Activated CD8-positive, alpha-beta memory T cell treated with anti-CD3 and anti-CD28 coated beads, Interleukin-2, amount 50 U/mL, for 24 hours (primary cell): ENCODE measurements around the gene CHN2.
"Not testable (repeated sequence)": the region's sequence is repeated elsewhere in the genome, so short reads cannot be mapped to it uniquely, and the experiment has no call there.

Experiments
- DNase-seq: peaks from one replicate; pipeline ENCODE4 v3.0.0-alpha.2; 2020; ENCODE audit errors: extremely low read depth

Gene CHN2

GRCh38 chr7:29189743-29190201, 4.8 kb upstream of the CHN2 start:
- DNase-seq: no peak

GRCh38 chr7:29190349-29191045, 4.1 kb upstream of the CHN2 start:
- DNase-seq: no peak

- no peak for DNase-seq
Observed at GRCh38 chr7:29192323-29192722, 2.3 kb upstream of the CHN2 start.

GRCh38 chr7:29192811-29193210, 1.8 kb upstream of the CHN2 start:
- no peak for DNase-seq

GRCh38 chr7:29193316-29194205, 1.0 kb upstream of the CHN2 start:
- DNase-seq: no peak

GRCh38 chr7:29194206-29194593, 375 bp upstream of the CHN2 start:
- DNase-seq: no peak

DNA sequence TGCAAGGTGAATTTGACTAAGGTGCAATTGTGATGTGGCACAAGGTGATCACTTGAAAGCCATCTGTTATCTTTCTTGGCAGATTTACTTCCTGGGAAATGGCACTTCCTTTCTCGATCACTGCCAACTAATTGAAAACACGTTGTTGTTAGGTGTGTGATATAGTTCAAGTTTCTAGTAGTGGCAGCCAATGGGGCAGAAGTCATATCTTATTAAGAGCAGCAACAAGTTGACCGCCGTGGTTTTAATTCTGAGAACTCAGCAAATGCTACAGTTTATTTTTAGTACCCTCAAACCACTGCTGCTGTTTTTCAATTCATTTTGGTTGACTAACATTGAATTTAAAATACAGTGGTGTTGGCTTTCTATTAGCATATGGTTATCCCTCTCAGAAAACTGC, 1.6 kb downstream of the CHN2 start:
- no peak for DNase-seq

GRCh38 chr7:29196971-29197595, 2.5 kb downstream of the CHN2 start:
- DNase-seq: no peak

DNA sequence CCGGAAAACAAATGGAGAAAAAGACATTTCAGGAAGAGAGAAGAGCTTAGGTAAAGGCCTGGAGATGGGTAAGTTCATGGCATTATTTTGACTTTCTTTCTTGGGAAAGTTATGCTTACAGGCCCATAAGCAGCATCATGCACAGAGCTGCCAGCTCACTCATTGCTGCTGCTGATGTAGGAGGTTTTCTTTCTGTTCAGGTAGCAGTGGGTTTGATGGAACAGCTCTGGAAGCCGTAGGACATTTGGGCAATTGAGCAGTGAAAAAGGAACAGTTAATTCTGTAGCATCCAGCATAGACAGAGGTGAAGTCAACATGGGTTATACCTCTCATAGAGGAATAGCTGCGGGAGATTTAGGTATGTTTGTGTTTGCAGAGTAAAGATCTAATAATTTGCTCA, 3.3 kb downstream of the CHN2 start:
- DNase-seq: no peak

DNA sequence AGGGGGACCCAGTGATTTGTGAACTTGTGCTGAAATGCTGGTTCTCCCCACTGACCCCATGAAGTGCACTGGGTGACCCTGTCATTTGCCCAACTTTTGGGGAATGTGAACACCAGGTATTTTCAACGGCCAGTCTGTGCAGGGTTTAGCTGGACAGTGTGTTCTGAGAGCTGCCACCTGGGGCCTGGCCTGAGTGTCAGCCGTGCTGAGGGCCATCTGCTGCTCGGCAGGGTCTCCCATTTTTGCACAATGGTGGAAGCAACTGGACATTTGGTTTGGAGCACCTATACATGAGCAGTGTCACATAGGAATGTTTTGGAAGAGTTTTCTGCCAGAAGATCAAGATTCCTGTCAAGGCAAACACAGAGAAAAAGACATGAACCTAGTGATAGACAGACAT, 5.2 kb downstream of the CHN2 start:
- DNase-seq: no peak

- DNase-seq: no peak
Observed at GRCh38 chr7:29202651-29203069, 8.1 kb downstream of the CHN2 start.

- no peak for DNase-seq
Observed at GRCh38 chr7:29204491-29205272, 10.1 kb downstream of the CHN2 start.

- no peak for DNase-seq
Observed at GRCh38 chr7:29207162-29207801, 12.7 kb downstream of the CHN2 start.

DNA sequence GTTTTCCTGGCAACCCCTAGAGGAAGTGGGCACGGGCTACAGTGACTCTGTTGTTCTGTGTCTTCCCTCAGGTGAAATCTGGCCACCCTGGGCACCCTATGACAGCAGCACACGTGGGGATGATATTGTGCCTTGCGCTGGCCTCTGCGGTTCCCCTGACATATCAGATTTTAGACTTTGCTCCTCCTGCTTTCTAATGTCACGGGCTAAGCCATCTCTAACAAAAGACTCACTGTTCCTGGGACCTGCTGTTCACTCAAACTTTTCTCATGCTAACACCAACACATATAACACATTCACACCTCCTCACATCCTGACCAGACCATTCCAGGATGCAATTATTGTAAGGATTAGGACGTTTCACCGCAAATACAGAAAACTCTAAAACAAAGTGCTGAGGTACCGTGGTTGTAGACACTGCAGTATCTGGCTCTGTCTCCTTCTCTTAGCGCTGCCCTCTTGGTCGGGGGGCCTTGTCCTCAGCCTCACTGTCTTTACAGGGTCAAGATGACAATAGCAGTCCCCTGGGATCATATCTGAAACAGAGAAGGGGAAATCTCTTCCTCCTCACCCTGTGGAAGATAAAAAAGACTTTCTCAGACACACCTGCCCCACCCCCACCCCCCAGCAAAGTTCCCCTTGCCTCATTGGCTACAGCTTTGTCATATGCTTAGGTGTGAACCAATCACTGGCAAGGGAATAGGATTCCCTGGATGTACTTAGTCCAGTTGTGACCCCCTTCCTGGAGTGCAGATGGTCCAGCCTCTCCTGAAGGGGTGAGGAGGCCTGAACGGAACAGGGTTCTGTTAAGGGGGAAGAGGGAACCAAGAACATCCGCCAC, 14.1 kb downstream of the CHN2 start:
- DNase-seq: no peak

DNA sequence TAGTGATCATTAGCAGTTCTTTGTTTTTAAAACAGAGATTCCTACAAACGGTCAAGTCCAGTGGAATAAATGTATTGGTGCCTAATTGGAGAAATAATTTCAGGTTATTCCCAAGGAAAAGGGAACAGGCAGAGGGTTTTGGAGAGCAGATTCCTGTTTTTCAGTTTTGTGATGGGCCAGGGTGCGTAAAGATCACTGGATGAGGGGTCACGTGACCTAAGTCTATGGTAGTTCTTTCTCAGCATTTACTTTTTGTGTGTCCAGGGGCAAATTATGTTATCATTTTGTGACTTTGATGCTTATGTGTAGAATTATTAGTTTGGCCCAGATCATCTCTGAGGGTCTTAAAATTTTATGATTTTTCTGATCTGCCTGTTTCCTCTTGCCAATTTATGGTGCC, 15.2 kb downstream of the CHN2 start:
- DNase-seq: no peak

- not testable (repeated sequence) for DNase-seq
Observed at GRCh38 chr7:29212736-29213135, 18.2 kb downstream of the CHN2 start.

- DNase-seq: no peak
Observed at GRCh38 chr7:29214056-29214455, 19.5 kb downstream of the CHN2 start.

DNA sequence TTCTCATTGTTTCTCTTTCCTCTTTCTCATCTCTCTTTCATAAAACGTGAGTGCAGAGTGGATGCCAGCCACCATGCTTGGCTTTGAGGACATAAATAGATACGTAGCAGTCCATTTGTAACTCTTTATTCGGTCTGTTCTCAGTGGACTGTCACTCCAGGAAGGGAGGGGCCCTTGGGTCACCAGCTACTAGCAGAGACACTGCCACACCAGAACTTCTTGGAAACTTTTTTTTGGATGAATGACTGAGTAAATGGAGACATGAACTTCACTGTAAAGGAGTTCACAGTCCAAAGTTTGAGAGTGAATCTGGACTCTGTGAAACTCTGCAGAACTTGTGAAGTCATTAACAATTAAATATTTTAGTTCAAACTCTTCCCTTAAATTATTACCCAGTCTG, 20.2 kb downstream of the CHN2 start:
- no peak for DNase-seq

DNA sequence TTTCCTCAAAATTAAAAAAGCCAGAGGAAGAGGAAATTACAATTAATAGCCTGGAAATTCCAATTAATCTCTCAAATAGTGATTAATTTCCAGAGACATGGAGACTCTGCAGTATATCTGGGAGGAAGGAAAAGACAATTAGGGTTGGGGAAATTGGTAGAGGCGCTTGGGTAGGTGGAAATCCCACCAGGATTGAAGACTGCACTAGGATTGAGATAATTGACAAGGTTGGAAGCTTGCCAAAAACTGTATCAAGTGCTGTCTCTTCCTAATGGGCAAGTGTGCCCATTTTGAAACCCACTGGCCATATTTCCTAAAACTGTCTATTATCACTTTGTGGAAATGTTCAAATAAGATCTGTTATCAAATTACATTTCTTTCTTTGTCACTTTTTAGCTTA, 21.6 kb downstream of the CHN2 start:
- no peak for DNase-seq

GRCh38 chr7:29217113-29217512, 22.5 kb downstream of the CHN2 start:
- no peak for DNase-seq
